ENCODE results near the gene TECTA. TPM values are rescaled to one million over a fixed set of nuclear protein-coding genes. Genes with fewer than 3 reads are reported as not detected.

The TECTA gene
- total and polyA plus RNA-seq, 2 of the 8 experiments (the other 6 are each of a cell fraction or from before 2014, with no cell fraction given), result 0.59 to 1.0 TPM

DNA sequence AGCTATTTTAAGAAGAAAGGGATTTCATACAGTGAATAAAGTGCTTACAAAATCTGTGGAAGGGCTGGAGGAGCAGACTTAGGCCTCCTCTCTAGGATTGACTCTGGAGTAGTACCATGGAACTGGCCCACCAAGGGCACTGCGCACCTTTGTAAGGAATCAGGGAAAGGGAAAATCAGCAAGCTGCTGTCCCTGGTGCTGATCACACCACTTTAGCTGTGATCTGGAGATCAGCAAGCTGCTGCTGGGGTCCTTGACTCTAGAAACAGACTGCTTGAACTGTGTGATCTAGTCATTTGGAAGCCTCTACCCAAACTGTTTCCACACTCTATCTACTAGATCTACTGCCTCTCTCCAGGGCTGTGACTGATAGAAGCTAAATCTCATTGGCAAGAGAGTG, 18.4 kb upstream of the TECTA start:
- H2AFZ ChIP-seq (ENCODE audit: low read length), result no peak overlapping the region
- H3K23ac ChIP-seq (ENCODE audit: insufficient read length), result no peak overlapping the region
- no peak overlapping the region for H2BK15ac ChIP-seq (ENCODE audit: low read length)
- no peak overlapping the region for H3K9ac ChIP-seq (replicated peaks in 1 of 4; ENCODE audit: extremely low read depth in 1 of 4, low read depth in 3 of 4, low read length in 3 of 4)
- H3K36me3 ChIP-seq (ENCODE audit: control insufficient read depth in 2 of 4, insufficient read depth in 4 of 4, low read length in 3 of 4), result peaks cover 0 to 8% (median 3%) of the 10 kb centered on the region in 4 experiments; a peak in 3 of 8 replicates
- H3K4me3 ChIP-seq (ENCODE audit: extremely low read depth in 1 of 4, insufficient read depth in 2 of 4, low read depth in 3 of 4, low read length in 4 of 4), result no peak overlapping the region
- no peak overlapping the region for H3K4ac ChIP-seq (replicated peaks; ENCODE audit: insufficient read length, low read depth, low read length)
- no peak overlapping the region for H3K18ac ChIP-seq (ENCODE audit: extremely low read depth, low read length)
- H3K56ac ChIP-seq (replicated peaks; ENCODE audit: insufficient read length, low read depth, low read length), result no peak overlapping the region
- no peak overlapping the region for H2BK120ac ChIP-seq (replicated peaks; ENCODE audit: low read depth, low read length)
- peak; percentile 14 to 20; a peak in 2 of 4 replicates for TF ChIP-seq RAD21 (IDR thresholded peaks at IDR 0.05 in 1 of 2, conservative IDR thresholded peaks at IDR 0.05 in 1 of 2; ENCODE audit: low read depth in 2 of 2, low read length in 2 of 2)
- no peak for TF ChIP-seq SUZ12 (IDR thresholded peaks at IDR 0.05; ENCODE audit: low read length)
- TF ChIP-seq SIN3A (conservative IDR thresholded peaks at IDR 0.05 in 1 of 2, IDR thresholded peaks at IDR 0.05 in 1 of 2; ENCODE audit: low read depth in 1 of 2, low read length in 2 of 2), result peak in 1 of 2 experiments; percentile 58; a peak in 1 of 4 replicates
- FAIRE-seq (peak; percentile 84), DNase-seq (ENCODE audit: low read depth in 1 of 2, low spot score in 2 of 2) (peak; percentile 19 to 75)
- no peak overlapping the region for H2BK12ac ChIP-seq (ENCODE audit: low read depth, low read length)
- no peak overlapping the region for H3K14ac ChIP-seq (ENCODE audit: insufficient read length)
- H2AK5ac ChIP-seq (ENCODE audit: low read depth, low read length), result no peak overlapping the region
- no peaks in the 10 kb centered on the region for H3K9me3 ChIP-seq (ENCODE audit: insufficient read depth in 2 of 2, low read depth in 1 of 2, low read length in 1 of 2)
- no peaks in the 10 kb centered on the region; a peak in 1 of 7 replicates for H3K27me3 ChIP-seq (replicated peaks in 1 of 4; ENCODE audit: control insufficient read depth in 3 of 4, extremely low read depth in 1 of 4, insufficient read depth in 3 of 4, low read length in 3 of 4)
- CTCF ChIA-PET (ENCODE audit: partially characterized antibody), result interaction anchor here (0.8 to 2.2 kb wide), 8 partner anchors 10 to 153 kb away, joined by 3 to 8 read pairs (median 4); no protein-coding TSS in a partner anchor
- 91% methylated on average over 1 of the region's 1 CpG; no CpG with 5 or more reads in 1 of the 2 experiments for WGBS, 2 experiments (ENCODE audit: extremely low coverage in 1 of 2, insufficient coverage in 1 of 2, insufficient read length in 1 of 2, insufficient replicate concordance in 2 of 2, low coverage in 1 of 2, low lambda C conversion rate in 2 of 2, missing lambda C conversion rate in 1 of 2)
- H3K27ac ChIP-seq (ENCODE audit: low read depth, low read length), result no peak overlapping the region
- no peak overlapping the region for H2BK5ac ChIP-seq (ENCODE audit: low read depth, low read length)
- H3K4me1 ChIP-seq (replicated peaks in 1 of 4; ENCODE audit: control insufficient read depth in 3 of 4, insufficient read depth in 4 of 4, low read length in 3 of 4), result no peaks in the 10 kb centered on the region
- H3K23me2 ChIP-seq (ENCODE audit: low read depth, low read length), result no peaks in the 10 kb centered on the region; the same call in 1 of the 2 replicates
- H4K91ac ChIP-seq (replicated peaks; ENCODE audit: insufficient read length, low read length), result no peak overlapping the region
- no peak overlapping the region for H2BK20ac ChIP-seq (ENCODE audit: low read length)
- H4K20me1 ChIP-seq (replicated peaks in 1 of 2; ENCODE audit: control insufficient read depth in 1 of 2, insufficient read depth in 2 of 2, low read length in 2 of 2), result peaks cover 0 to 2% of the 10 kb centered on the region in 2 experiments
- no peak overlapping the region for H3K4me2 ChIP-seq (ENCODE audit: insufficient read depth in 1 of 2, low read depth in 2 of 2, low read length in 2 of 2)
- no peaks in the 10 kb centered on the region for H3K79me2 ChIP-seq (ENCODE audit: control insufficient read depth in 1 of 2, insufficient read depth in 2 of 2, low read length in 2 of 2)
- no peaks in the 10 kb centered on the region for H3K79me1 ChIP-seq (ENCODE audit: low read depth, low read length)
- no peak overlapping the region for H4K5ac ChIP-seq (ENCODE audit: insufficient read length, low read depth, low read length)
- H4K8ac ChIP-seq (ENCODE audit: extremely low read depth, insufficient read depth, low read length), result no peak overlapping the region
- POLR2A ChIA-PET (ENCODE audit: partially characterized antibody), result interaction anchor here (0.6 to 0.8 kb wide), 2 partner anchors 10 to 13 kb away, joined by 3 read pairs; no protein-coding TSS in a partner anchor

All from H1 (cell line).